Type B pancreatic cell (in vitro differentiated cells): Measurements from ENCODE around the gene CCDC86. TPM values are rescaled to one million over a fixed set of nuclear protein-coding genes. Genes with fewer than 3 reads are reported as not detected.

Source experiments
- DNase-seq: peaks from one replicate; pipeline ENCODE4 v3.0.0; 2021; ENCODE audit warnings: mixed read lengths; ENCODE audit not compliant: unreplicated experiment; ENCODE audit errors: extremely low spot score
- H3K27ac Mint-ChIP-seq: 2 replicates; pipeline ENCODE4 v1.8.0; 2021; ENCODE audit warnings: mild to moderate bottlenecking, mixed read lengths
- H3K27me3 Mint-ChIP-seq: 2 replicates; pipeline ENCODE4 v1.8.0; 2021; ENCODE audit warnings: mixed read lengths
- H3K36me3 Mint-ChIP-seq: 2 replicates; pipeline ENCODE4 v1.8.0; 2021; ENCODE audit warnings: mixed read lengths
- H3K4me1 Mint-ChIP-seq: one replicate; pipeline ENCODE4 v1.8.0; 2021; ENCODE audit warnings: mixed read lengths; ENCODE audit not compliant: unreplicated experiment
- H3K4me3 Mint-ChIP-seq: 2 replicates; pipeline ENCODE4 v1.8.0; 2021; ENCODE audit warnings: mild to moderate bottlenecking, mixed read lengths
- H3K9me3 Mint-ChIP-seq: 2 replicates; pipeline ENCODE4 v1.8.0; 2021; ENCODE audit warnings: mixed read lengths
- CTCF ChIP-seq: fragments of 200-600 bp; sonication (generic); conservative IDR thresholded peaks from 2 replicates; pipeline ENCODE4 v1.5.0; 2021; ENCODE audit warnings: antibody characterized with exemption, mild to moderate bottlenecking
- total RNA-seq: library from RNA; stranded (reverse); gene quantifications from 2 replicates; pipeline ENCODE4 v1.2.1, GENCODE V29; 2021; ENCODE audit warnings: low replicate concordance

The CCDC86 gene
- total RNA-seq, 1 donor from 2014 or later, result 31.1 TPM

DNA sequence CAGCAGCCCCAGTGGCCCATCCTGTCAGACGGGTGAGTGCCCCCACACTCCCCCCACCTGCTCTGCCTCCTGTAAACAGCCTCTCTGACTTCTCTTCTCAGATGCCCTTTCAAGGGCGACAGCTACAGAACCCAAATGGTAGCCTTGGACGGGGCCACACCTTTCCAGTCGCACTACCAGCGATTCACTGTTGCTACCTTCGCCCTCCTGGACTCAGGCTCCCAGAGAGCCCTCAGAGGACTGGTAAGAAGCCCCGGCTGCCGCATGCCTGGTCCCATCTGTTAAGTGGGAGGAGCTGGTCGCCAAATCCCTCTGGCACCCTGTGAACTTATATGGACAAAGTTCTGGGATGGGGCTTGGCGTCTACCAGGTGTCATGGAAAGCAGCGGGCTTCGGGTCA, 31.6 kb downstream of the CCDC86 start:
- no peak overlapping the region for H3K27ac Mint-ChIP-seq
- no peak for TF ChIP-seq CTCF
- H3K36me3 Mint-ChIP-seq, result no peaks in the 10 kb centered on the region
- H3K4me3 Mint-ChIP-seq, result no peak overlapping the region
- H3K27me3 Mint-ChIP-seq, result no peaks in the 10 kb centered on the region
- no peaks in the 10 kb centered on the region for H3K9me3 Mint-ChIP-seq
- no peaks in the 10 kb centered on the region for H3K4me1 Mint-ChIP-seq
- DNase-seq, result no peak

GRCh38 chr11:60874421-60875365, 32.8 kb downstream of the CCDC86 start:
- Mint-ChIP-seq H3K36me3 (no peaks in the 10 kb centered on the region), H3K9me3 (no peaks in the 10 kb centered on the region), H3K4me3 (no peak overlapping the region), H3K4me1 (no peaks in the 10 kb centered on the region), H3K27ac (no peak overlapping the region), H3K27me3 (no peaks in the 10 kb centered on the region)
- peak; percentile 37 for DNase-seq
- no peak for TF ChIP-seq CTCF

DNA sequence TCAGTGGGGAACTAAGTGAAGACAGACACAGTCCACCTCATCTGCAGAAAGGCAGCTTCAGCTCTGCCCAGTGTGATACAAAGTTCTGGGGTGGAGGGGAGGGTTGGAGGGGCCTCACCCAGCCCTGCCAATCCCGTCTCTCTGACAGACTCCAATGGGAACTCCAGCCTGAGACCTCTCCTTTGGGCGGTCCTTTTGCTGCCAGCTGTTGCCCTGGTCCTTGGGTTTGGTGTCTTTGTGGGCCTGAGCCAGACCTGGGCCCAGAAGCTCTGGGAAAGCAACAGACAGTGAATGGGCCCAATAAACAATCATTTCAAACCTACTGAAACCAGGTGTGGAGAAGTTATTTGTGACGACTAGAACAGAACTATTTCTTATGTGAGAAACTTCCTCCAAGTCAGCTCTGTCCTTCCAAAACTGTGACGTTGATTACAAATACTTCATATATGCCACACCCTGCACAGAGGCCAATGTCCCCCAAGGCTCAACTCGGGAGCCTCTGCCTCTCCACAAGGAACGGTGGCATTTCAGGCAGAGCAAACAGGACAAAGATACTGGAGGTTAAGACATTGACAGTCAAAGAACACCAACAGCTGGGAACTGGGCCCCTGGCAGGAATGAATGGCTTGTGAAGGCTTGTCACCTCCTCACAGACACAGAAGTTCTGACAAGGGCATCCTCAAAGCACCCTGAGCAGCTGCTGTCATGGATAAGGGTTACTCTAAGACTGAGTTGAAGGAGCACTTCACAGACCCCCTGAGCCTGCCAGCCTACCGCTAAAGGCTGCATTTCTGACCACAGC, 33.7 kb downstream of the CCDC86 start:
- Mint-ChIP-seq H3K4me1 (peaks cover under 1% of the 10 kb centered on the region), H3K27ac (peak overlapping the region; percentile 77), H3K36me3 (peaks cover under 1% of the 10 kb centered on the region), H3K9me3 (no peaks in the 10 kb centered on the region), H3K27me3 (no peaks in the 10 kb centered on the region), H3K4me3 (no peak overlapping the region)
- peak; percentile 47 for DNase-seq
- no peak for TF ChIP-seq CTCF

DNA sequence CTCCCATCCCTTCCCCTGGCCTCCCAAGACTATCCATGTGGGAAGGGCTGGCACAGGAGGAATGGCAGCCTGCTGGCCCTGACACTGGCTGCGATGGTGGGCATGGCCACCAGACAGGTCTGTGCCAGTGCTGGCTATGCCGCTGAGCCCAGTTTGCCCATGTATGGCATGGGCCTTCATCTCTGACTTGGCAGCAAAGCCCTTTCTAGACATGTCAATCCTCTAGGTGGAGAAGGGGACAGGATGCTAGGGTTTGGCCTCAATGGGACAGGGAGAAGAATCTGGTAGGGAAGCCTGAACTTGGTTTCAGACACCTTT, 34.2 kb downstream of the CCDC86 start:
- H3K4me1 Mint-ChIP-seq, result peaks cover 6% of the 10 kb centered on the region
- peaks cover 5% of the 10 kb centered on the region for H3K36me3 Mint-ChIP-seq
- no peaks in the 10 kb centered on the region for H3K9me3 Mint-ChIP-seq
- no peaks in the 10 kb centered on the region for H3K27me3 Mint-ChIP-seq
- no peak for TF ChIP-seq CTCF
- DNase-seq, result peak; percentile 56
- H3K4me3 Mint-ChIP-seq, result no peak overlapping the region
- no peak overlapping the region for H3K27ac Mint-ChIP-seq

GRCh38 chr11:60878245-60879101, 36.6 kb downstream of the CCDC86 start:
- peaks cover 8% of the 10 kb centered on the region for H3K36me3 Mint-ChIP-seq
- no peak overlapping the region for H3K4me3 Mint-ChIP-seq
- peaks cover 6% of the 10 kb centered on the region for H3K4me1 Mint-ChIP-seq
- no peak for DNase-seq
- H3K27ac Mint-ChIP-seq, result no peak overlapping the region
- no peaks in the 10 kb centered on the region for H3K9me3 Mint-ChIP-seq
- no peak for TF ChIP-seq CTCF
- no peaks in the 10 kb centered on the region for H3K27me3 Mint-ChIP-seq
